ENCODE measurements around the gene TPO.
"Not testable (repeated sequence)": the region's sequence is repeated elsewhere in the genome, so short reads cannot be mapped to it uniquely, and the experiment has no call there.

TPO gene

GRCh38 chr2:1405124-1405523, 8.1 kb upstream of the TPO start:
- no peak for DNase-seq (ENCODE audit: low read depth, low spot score)

- no peak for DNase-seq (ENCODE audit: low read depth, low spot score)
Measured at GRCh38 chr2:1405967-1406366, 7.3 kb upstream of the TPO start.

GRCh38 chr2:1406434-1406833, 6.8 kb upstream of the TPO start:
- DNase-seq (ENCODE audit: low read depth, low spot score): peak; percentile 63

GRCh38 chr2:1407950-1408675, 5.2 kb upstream of the TPO start:
- no peak for DNase-seq (ENCODE audit: low read depth, low spot score)

- DNase-seq (ENCODE audit: low read depth, low spot score): no peak
Measured at GRCh38 chr2:1414121-1414520, 858 bp downstream of the TPO start.

- not testable (repeated sequence) for DNase-seq (ENCODE audit: low read depth, low spot score)
Measured at GRCh38 chr2:1414901-1415300, 1.6 kb downstream of the TPO start.

GRCh38 chr2:1415501-1415900, 2.2 kb downstream of the TPO start:
- no peak for DNase-seq (ENCODE audit: low read depth, low spot score)

- no peak for DNase-seq (ENCODE audit: low read depth, low spot score)
Measured at GRCh38 chr2:1418566-1418965, 5.3 kb downstream of the TPO start.

GRCh38 chr2:1420746-1421480, 7.7 kb downstream of the TPO start:
- DNase-seq (ENCODE audit: low read depth, low spot score): no peak

GRCh38 chr2:1421731-1422130, 8.5 kb downstream of the TPO start:
- no peak for DNase-seq (ENCODE audit: low read depth, low spot score)

- no peak for DNase-seq (ENCODE audit: low read depth, low spot score)
Measured at GRCh38 chr2:1422131-1422530, 8.9 kb downstream of the TPO start.

GRCh38 chr2:1422716-1423285, 9.5 kb downstream of the TPO start:
- DNase-seq (ENCODE audit: low read depth, low spot score): no peak

GRCh38 chr2:1427086-1427485, 13.8 kb downstream of the TPO start:
- DNase-seq (ENCODE audit: low read depth, low spot score): no peak

- no peak for DNase-seq (ENCODE audit: low read depth, low spot score)
Measured at GRCh38 chr2:1429895-1430294, 16.6 kb downstream of the TPO start.

GRCh38 chr2:1430491-1430890, 17.2 kb downstream of the TPO start:
- no peak for DNase-seq (ENCODE audit: low read depth, low spot score)

- DNase-seq (ENCODE audit: low read depth, low spot score): no peak
Measured at GRCh38 chr2:1431886-1432400, 18.7 kb downstream of the TPO start.

GRCh38 chr2:1432726-1433125, 19.5 kb downstream of the TPO start:
- no peak for DNase-seq (ENCODE audit: low read depth, low spot score)

- DNase-seq (ENCODE audit: low read depth, low spot score): no peak
Measured at GRCh38 chr2:1436369-1436768, 23.1 kb downstream of the TPO start.

- no peak for DNase-seq (ENCODE audit: low read depth, low spot score)
Measured at GRCh38 chr2:1437101-1437500, 23.8 kb downstream of the TPO start.

- no peak for DNase-seq (ENCODE audit: low read depth, low spot score)
Measured at GRCh38 chr2:1437537-1437936, 24.3 kb downstream of the TPO start.

- DNase-seq (ENCODE audit: low read depth, low spot score): no peak
Measured at GRCh38 chr2:1438972-1439371, 25.7 kb downstream of the TPO start.

GRCh38 chr2:1440581-1440980, 27.3 kb downstream of the TPO start:
- no peak for DNase-seq (ENCODE audit: low read depth, low spot score)

GRCh38 chr2:1446301-1446700, 33.0 kb downstream of the TPO start:
- DNase-seq (ENCODE audit: low read depth, low spot score): no peak

Data from ELF-1 (cell line).